K562 (cell line): Measurements from ENCODE around the gene PCAT6. TPM values are rescaled to one million over a fixed set of nuclear protein-coding genes. Genes with fewer than 3 reads are reported as not detected.

ENCODE experiments used
- ARID1B ChIP-seq: fragments of 450-650 bp; IDR thresholded peaks from 2 replicates; pipeline ENCODE4 v1.6.1; 2016; ENCODE audit warnings: antibody characterized with exemption, mild to moderate bottlenecking, inconsistent platforms
- ID3 ChIP-seq, 2 experiments: fragments of 250-450 bp in 1 of 2; fragments of 450-650 bp in 1 of 2; sonication (Bioruptor Pico) in 1 of 2; IDR thresholded peaks; 2 replicates each; pipeline versions ENCODE4 v1.6.1 to v1.8.0; 2016 to 2021; ENCODE audit warnings: mild to moderate bottlenecking in 2 of 2, moderate library complexity in 2 of 2, missing compliant biosample characterization in 1 of 2, missing genetic modification characterization in 1 of 2
- PHF8 ChIP-seq: fragments of 200-600 bp; sonication (generic); IDR thresholded peaks from 2 replicates; pipeline ENCODE4 v1.6.1; 2012; ENCODE audit warnings: mixed run types, mild to moderate bottlenecking, inconsistent platforms, low read length, moderate library complexity, borderline replicate concordance
- TRIM28 ChIP-seq: fragments of 450-650 bp; IDR thresholded peaks from 2 replicates; pipeline ENCODE4 v1.6.1; 2017
- TSHZ1 ChIP-seq: fragments of 250-450 bp; sonication (Bioruptor Pico); IDR thresholded peaks from 2 replicates; pipeline ENCODE4 v1.4.0; 2020; ENCODE audit warnings: mild to moderate bottlenecking, moderate library complexity
- polyA plus RNA-seq, 8 experiments: library from polyadenylated mRNA; depleted of rRNA in 4 of 8; stranded (reverse) in 5 of 8; unstranded in 3 of 8; fragments of >200 nt; fragmentation: Nextera tagmentation in 2 of 8; fragmentation: Illumina TruSeq in 1 of 8; extraction: Ambion mirVana in 2 of 8; extraction: Trizol in 1 of 8; gene quantifications; 2 replicates each; pipeline versions ENCODE4 v1.2.1 to v1.2.3, GENCODE V29; 2011 to 2014; ENCODE audit warnings: inconsistent platforms in 1 of 8, missing spikeins in 1 of 8
- total RNA-seq, 7 experiments: library from RNA; depleted of rRNA in 6 of 7; stranded (reverse); fragments of >200 nt in 6 of 7; fragmentation: Illumina TruSeq in 2 of 7; extraction: Trizol in 2 of 7; gene quantifications; 2 replicates each; pipeline versions ENCODE4 v1.2.1 to v1.2.3, GENCODE V29; 2011 to 2021; ENCODE audit warnings: low replicate concordance in 1 of 7

PCAT6 gene
- total and polyA plus RNA-seq, 9 of the 15 experiments (the other 6 are each of a cell fraction or from before 2014, with no cell fraction given) = 0.25 to 2.4 (median 0.54) TPM; not detected in 1

GRCh38 chr1:202807451-202807925, 3.3 kb upstream of the PCAT6 start (continued):
- no peak for TF ChIP-seq ID3 (CRISPR knock-in tag; IDR thresholded peaks at IDR 0.05)
- no peak for TF ChIP-seq ID3 (tag; IDR thresholded peaks at IDR 0.05)
- peak; percentile 14; the same call in 1 of the 2 replicates for TF ChIP-seq ARID1B
- no peak for TF ChIP-seq TRIM28
- TF ChIP-seq TSHZ1 = no peak
- peak; percentile 37; the same call in 1 of the 2 replicates for TF ChIP-seq PHF8
